ENCODE data around the gene CKAP2L.

CKAP2L gene

DNA sequence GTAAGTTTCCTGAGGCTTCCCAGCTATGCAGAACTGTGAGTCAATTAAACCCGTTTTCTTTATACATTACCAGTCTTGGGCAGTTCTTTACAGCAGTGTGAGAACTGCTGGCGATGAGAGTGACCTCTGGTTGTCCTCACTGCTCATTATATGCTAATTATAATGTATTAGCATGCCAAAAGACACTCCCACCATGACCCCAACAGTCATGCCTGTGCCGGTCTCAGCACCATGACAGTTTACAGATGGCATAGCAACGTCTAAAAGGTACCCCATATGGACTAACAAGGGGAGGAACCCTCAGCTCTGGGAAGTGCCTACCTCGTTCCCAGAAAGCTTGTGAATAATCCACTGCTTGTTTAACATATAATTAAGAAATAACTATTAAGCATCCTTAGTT is 28.0 kb upstream of the CKAP2L start:
- DNase-seq (ENCODE audit: low read depth), result no peak

GRCh38 chr2:112791693-112792230 is 27.4 kb upstream of the CKAP2L start:
- no peak for DNase-seq (ENCODE audit: low read depth)

DNA sequence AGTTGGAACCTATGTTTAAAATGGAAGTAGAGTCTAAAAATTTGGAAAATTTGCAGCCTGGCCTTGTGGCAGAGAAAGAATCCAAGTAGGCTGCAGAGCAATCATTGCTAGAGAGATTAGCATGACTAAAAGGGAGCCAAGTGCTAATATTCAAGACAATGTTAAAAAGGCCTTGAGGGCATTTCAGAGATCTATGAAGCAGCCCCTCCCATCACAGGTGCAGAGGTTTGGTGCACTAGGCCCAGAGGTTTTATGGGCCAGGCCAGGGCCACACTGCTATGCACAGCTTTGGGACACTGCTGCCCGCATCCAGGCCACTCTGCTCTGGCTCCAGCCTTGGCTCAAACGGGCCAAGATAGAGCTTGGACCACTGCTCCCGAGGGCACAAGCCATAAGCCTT is 26.6 kb upstream of the CKAP2L start:
- no peak for DNase-seq (ENCODE audit: low read depth)

DNA sequence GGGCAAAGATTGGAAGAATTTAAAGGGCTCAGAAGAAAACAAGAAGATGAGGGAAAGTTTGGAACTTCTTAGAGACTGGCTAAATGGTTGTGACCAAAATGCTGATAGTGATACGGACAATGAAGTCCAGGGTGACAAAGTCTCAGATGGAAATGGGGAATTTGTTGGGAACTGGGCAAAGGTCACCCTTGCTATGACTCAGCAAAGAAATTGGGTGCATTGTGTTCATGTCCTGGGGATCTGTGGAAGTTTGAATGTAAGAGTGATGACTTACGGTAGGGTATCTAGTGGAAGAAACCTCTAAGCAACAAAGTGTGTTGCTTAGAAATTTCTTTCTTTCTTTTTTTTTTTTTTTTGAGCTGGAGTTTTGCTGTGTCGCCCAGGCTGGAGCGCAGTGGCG is 25.9 kb upstream of the CKAP2L start:
- no peak for DNase-seq (ENCODE audit: low read depth)

- no peak for DNase-seq (ENCODE audit: low read depth)
These were observed 24.8 kb upstream of the CKAP2L start for GRCh38 chr2:112789186-112789585.

DNA sequence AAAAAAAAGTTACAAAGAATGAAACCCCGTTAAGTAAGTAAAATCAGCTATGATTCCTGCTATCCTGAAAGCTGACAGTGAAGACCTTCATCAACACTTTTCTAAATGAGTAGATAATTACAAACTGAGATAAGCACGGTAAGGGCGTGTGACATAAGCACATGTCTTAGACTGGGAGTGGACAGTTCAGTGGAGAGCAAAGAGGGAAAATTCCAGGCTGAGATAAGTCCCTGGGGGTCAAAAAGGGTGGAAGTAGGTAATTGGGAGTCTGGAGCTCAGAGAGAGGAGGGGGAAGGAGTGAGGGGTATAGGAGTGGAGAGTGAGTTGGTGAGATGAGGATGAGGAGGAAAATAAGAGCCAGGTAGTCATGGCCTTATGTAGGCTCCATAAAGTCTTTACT is 24.2 kb upstream of the CKAP2L start:
- DNase-seq (ENCODE audit: low read depth), result no peak

DNA sequence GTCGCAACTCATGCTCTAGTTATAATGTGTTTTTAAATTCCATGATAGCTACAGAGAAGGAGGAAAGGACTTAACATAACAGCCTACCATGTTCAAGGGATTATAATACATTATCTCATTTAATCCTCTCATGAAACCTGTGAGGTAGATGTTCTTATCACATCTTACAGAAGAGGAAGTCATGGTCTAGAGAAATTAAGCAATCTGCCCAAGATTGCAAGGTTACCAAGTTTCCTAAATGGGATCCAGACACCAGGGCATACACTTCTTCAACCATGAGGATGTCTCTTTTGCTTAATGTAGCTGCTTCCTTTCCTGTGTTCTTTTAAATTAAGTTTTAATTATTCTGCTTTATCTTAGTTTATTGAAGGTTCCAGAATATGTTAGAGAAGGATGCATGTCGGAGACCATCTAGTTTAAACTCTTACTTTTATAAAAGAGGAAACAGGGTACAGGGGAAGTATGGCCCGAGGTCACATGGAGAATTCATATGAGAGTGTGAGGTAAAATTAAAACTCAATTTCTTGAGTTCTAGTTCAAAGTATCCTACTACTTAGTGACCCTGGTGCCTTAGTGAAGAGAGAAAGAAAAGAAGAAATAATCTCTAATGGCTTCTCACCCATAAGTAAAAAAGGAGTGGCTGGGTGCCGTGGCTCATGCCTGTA is 23.5 kb upstream of the CKAP2L start:
- no peak for DNase-seq (ENCODE audit: low read depth)

- no peak for DNase-seq (ENCODE audit: low read depth)
These were observed 22.9 kb upstream of the CKAP2L start for GRCh38 chr2:112787294-112787693.

DNA sequence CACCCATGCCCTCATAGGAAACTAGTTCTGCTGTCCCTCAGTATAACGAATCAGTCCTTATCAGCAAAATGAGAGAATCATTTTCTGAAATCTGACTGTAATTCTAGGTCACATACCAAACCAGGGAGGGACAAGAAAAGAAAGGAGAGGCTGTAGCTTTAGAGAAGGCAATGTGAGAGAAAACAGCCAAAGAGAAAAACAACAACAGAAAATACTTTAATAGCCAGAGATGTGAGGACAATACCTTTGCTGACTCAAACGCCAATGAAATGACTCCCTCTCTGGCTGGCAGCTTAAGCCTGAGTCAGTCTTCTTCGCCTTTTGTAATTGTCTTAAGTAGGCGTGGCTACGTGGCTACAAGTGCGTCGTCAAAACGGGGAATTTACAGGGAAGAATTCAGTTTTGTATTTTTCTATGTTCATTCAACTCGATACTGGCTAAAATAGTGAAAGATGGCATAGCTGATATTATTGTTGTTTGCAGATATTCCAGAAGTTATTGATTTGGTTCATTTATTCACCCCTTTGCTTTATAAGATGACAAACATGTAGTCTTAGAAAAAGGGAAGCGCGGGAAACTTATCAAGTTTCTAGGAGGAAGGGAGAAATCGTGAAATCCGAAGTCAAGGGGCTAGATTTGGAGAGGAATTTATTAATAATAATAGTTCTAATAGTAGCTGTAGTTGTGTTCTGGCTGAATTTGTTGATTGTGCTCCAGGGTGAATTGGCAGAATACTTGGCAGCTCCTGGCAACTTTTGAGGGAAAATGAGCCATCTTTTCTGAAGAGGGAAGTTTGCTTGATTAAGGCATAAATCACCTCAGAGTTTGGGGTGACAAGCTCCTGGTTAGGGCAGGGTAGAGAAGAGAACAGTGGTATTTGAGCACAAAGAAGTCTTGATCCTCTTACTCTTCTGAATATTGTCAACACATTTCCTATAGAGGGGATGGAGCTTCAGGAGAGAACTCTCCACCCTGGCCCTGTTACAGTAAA is 20.1 kb upstream of the CKAP2L start, which contains the start of gene IL1A:
Gene IL1A, minus strand, starts transcription at position 295 of the 991 bp plus-strand sequence. CDS start 723 bp downstream, outside the sequence.
- DNase-seq (ENCODE audit: low read depth), result no peak

DNA sequence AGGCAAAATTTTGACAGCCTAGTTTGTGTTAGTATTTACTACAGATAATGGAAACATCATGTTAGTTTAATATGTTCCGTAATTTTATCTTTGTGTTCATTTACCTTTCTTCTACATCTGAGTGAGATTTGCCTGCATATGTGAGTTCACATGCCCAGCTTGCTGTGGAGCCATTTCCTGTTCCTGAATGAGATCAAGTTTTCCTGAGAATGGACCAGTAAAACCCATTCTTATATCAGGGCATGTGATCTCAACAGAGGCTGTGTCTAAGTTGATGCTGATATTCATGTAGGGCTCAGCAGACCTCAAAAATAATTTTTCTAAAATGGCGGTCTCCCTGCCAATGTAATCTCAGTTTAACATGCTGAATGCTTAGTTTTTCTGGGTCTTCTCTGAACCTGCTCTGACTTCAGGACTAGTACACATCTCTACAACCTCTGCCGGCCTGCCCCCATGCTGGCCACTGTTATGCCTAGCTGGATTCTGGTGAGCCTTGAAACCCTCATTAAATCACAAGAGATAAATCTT is 18.8 kb upstream of the CKAP2L start:
- DNase-seq (ENCODE audit: low read depth), result no peak

DNA sequence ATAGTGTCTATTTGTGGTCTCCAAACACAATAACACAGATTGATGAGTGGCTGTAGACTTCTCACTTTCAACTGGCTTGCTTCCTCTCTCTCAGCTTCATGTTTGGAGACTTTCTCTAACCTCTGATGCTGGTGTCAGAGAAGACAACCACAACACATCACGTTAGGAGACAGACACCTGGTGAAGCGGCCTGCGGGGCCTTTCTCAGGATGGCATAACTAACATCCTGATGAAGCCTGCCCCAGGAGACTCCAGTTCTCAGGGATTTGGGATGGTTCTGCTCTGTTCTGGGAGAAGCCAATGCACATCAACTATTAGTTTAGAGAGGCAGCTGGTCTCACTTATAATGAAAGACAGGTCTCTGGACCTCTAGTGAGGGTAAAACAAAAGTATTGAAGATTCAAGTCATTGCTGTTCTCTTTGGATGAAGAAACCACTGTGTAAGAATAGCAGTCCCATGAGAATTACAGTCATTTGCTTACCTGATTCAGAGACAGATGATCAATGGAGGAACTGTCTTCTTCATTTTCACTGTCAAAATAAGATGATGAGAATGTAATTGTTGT is 17.9 kb upstream of the CKAP2L start:
- no peak for DNase-seq (ENCODE audit: low read depth)

DNA sequence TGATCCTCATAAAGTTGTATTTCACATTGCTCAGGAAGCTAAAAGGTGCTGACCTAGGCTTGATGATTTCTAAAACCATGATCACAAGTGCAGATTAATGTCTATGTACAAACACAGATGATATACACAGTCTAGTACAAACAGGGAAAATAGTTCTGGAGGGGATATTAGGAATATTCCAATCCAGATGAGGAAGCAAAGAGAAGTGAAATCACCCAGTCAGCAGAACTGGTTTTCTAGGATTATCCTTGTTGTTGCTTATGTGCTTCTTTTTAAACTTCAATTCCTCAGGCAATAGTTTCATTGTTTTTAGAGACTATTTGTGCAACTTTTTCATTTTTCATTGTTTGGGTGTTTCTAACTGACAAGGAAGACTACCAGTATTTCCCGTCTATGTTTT is 15.2 kb upstream of the CKAP2L start:
- no peak for DNase-seq (ENCODE audit: low read depth)

DNA sequence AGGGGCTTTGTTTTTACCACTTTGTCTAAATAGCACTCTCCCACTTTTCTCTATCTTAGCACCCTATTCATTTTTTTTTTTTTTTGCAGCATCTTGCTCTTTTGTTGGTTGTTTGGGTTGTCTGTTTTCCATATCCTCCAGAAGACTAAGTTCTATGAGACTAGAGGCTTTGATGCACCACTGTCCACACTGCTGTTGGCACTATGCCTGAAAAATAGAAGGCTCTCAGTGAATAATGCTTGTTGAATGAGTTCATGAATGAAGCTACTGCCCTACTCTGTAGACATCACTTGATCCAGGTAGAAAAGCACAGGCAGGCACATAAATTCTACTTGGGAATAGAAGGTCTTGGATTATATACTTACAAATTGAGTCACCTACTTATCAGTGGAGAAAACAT is 12.6 kb upstream of the CKAP2L start:
- DNase-seq (ENCODE audit: low read depth), result no peak

DNA sequence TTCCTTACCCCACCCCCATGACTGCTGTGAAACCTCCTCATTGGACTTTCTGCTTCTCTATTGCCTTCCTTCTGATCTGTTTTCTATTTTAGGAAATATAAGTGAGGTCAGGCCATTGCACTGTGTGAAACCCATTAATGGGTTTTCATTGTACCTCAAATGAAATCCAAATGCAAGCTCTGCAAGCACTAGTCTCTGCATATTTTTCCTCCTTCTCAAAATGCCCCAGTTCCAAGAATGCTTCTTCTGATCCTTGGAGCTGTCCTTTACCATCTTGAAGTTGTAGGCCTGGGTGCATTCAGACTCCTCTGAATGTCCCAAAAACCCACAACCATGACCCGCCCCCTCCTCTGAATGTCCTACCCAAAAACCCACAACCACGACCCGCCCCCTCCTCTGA is 11.7 kb upstream of the CKAP2L start:
- DNase-seq (ENCODE audit: low read depth), result no peak

DNA sequence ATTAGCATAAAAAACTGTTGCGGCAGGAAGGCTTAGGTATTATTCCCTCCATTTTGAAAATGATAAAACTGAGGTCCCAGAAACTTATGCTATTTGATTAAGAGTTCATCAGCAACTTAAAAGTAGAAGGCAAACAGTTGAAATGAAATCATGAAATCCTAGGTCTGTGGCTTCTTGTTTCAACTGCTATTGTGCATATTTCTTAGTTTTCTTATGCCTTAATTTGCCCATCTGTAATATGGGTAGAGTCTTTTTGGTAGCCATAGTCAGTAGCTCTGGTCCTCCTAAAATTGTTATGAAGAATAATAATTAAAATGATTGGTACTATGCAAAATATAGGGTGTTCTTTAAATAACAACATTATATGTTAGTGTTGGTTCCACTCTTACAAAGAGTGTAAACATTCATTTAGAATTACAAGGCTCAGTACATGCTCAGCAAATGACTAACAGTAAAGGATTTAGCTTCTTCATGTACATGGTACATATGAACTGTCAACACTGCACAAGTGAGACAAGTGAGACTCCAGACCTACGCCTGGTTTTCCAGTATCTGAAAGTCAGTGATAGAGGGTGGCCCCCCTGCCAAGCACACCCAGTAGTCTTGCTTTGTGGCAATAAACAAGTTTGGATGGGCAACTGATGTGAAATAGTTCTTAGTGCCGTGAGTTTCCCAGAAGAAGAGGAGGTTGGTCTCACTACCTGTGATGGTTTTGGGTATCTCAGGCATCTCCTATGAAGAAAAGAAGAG is 10.3 kb upstream of the CKAP2L start:
- no peak for DNase-seq (ENCODE audit: low read depth)

GRCh38 chr2:112773556-112773955 is 9.1 kb upstream of the CKAP2L start:
- DNase-seq (ENCODE audit: low read depth), result no peak

DNA sequence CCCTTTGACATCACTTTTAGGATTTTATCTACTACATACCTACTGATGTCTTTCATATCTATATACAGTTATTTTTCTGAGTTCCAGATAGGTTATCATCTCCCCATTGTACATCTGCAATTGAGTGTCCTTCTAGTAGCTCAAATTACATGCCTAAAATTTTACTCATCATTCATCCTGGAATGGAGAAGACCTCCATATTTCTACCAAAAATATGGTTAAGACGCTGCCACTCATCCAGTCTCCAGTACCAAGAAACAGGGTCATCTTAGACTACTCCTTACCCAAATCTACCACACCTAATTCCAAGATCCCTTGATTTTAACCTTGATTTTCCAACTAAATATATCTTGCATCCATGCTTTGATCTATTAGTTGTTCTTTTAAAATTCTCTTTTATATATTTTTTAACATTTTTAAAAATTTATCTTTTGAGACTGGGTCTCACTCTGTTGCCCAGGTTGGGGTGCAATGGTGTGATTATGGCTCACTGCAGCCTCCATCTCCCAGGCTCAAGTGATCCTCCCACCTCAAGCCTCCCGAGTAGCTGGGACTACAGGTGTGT is 8.6 kb upstream of the CKAP2L start:
- DNase-seq (ENCODE audit: low read depth), result no peak

- no peak for DNase-seq (ENCODE audit: low read depth)
These were observed 7.9 kb upstream of the CKAP2L start for GRCh38 chr2:112772322-112772721.

DNA sequence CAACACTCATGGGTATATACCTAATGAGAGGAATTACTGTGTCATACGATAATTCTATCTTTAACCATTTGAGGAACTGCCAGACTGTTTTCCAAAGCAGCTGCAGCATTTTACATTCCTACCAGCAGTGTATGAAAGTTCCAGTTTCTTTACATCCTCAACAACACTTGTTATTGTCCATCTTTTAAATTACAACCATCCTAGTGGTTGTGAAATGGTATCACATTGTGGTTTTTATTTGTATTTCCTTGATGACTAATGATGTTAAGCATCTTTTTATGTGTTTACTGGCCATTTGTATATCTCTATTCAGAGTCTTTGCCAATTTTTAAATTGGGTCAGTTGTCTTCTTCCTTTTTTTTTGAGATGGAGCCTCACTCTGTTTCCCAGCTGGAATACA is 4.0 kb upstream of the CKAP2L start:
- DNase-seq (ENCODE audit: low read depth), result peak; percentile 48

- no peak for DNase-seq (ENCODE audit: low read depth)
These were observed 3.4 kb upstream of the CKAP2L start for GRCh38 chr2:112767693-112768330.

DNA sequence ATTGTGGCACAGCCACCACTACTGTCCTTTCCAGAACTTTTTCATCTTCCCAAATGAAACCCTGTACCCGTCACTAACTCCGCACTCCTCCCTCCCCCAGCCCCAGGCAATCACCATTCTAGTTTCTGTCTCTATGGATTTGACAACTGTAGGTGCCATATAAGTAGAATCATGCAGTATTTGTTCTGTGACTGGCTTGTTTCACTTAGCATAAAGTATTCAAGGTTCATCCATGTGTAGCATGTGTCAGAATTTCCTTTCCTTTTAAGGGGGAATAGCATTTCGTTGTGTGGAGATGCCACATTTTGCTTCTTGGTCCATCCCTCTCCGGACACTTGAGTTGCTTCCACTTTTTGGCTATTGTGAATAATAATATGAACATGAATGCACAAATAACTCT is 842 bp upstream of the CKAP2L start:
- DNase-seq (ENCODE audit: low read depth), result no peak

Measured in GM04504 (cell line).